ENCODE results near the gene INTS3.

INTS3 gene, protein sequence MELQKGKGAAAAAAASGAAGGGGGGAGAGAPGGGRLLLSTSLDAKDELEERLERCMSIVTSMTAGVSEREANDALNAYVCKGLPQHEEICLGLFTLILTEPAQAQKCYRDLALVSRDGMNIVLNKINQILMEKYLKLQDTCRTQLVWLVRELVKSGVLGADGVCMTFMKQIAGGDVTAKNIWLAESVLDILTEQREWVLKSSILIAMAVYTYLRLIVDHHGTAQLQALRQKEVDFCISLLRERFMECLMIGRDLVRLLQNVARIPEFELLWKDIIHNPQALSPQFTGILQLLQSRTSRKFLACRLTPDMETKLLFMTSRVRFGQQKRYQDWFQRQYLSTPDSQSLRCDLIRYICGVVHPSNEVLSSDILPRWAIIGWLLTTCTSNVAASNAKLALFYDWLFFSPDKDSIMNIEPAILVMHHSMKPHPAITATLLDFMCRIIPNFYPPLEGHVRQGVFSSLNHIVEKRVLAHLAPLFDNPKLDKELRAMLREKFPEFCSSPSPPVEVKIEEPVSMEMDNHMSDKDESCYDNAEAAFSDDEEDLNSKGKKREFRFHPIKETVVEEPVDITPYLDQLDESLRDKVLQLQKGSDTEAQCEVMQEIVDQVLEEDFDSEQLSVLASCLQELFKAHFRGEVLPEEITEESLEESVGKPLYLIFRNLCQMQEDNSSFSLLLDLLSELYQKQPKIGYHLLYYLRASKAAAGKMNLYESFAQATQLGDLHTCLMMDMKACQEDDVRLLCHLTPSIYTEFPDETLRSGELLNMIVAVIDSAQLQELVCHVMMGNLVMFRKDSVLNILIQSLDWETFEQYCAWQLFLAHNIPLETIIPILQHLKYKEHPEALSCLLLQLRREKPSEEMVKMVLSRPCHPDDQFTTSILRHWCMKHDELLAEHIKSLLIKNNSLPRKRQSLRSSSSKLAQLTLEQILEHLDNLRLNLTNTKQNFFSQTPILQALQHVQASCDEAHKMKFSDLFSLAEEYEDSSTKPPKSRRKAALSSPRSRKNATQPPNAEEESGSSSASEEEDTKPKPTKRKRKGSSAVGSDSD
- total RNA-seq: 65.0 to 86.7 (median 76.8) reads per million in 3 donors

DNA sequence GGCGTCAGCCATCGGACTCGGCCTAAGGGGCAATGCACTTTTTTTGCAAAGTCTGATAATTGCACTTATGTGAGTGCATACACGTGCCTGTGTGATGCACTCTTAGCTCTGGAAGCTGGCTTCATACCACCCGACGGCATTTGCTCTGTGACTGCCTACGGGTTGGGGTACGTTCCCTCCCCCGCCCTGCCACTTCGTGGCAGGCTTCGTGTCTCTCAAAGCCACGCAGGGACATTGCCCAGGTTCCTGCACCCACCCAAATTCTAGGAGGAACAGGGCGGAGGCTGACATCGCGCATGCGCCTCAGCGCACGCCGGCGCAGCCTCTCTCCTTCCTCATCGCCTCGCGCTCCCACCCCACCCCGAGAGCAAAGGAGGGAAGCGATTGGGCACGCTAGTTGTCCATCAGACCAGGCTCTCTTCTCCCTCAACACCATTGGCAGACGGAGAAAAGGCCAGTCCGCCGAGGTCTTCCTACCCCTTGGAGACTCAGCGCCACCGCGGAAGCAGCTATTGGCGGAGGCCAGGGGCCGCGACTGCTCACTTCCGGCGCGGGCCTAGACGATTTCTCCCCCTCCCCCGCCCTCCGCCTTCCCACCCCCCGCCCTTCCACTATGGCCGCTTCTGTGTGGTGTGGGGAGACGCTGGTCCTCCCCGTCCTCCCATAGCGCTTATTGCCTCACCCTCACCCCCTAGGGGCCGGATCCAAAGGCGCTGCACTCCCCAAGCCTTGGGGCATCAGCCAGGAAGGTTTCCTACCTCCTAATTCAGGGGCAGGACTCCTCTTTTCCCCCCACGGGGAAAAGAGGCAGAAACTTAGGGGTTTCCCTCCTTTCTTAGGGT lies at the start of gene INTS3:
Gene INTS3, plus strand, starts transcription at position 588 of the 842 bp plus-strand sequence. CDS start 585 bp downstream, outside the sequence.
- Histone ChIP-seq H3K4me1 (ENCODE audit: control insufficient read depth, insufficient read depth, low read length, poor library complexity, severe bottlenecking) (peaks cover 10% of the 10 kb centered on the region), H3K4me3 (ENCODE audit: insufficient read depth, low read depth, low read length, poor library complexity, severe bottlenecking) (peak within 1 kb of the TSS; percentile 80), H3K36me3 (ENCODE audit: control insufficient read depth, insufficient read depth, low read length) (no peaks in the 10 kb centered on the region), H3K9me3 (ENCODE audit: control insufficient read depth, low read length) (no peaks in the 10 kb centered on the region), H3K27me3 (replicated peaks; ENCODE audit: control insufficient read depth, insufficient read depth, low read length, poor library complexity, severe bottlenecking) (no peaks in the 10 kb centered on the region), H3K27ac (ENCODE audit: insufficient read depth, low read length, poor library complexity, severe bottlenecking) (peak within 1 kb of the TSS; percentile 92)
- DNase-seq: peak; percentile 98 to 100 (median 100)

DNA sequence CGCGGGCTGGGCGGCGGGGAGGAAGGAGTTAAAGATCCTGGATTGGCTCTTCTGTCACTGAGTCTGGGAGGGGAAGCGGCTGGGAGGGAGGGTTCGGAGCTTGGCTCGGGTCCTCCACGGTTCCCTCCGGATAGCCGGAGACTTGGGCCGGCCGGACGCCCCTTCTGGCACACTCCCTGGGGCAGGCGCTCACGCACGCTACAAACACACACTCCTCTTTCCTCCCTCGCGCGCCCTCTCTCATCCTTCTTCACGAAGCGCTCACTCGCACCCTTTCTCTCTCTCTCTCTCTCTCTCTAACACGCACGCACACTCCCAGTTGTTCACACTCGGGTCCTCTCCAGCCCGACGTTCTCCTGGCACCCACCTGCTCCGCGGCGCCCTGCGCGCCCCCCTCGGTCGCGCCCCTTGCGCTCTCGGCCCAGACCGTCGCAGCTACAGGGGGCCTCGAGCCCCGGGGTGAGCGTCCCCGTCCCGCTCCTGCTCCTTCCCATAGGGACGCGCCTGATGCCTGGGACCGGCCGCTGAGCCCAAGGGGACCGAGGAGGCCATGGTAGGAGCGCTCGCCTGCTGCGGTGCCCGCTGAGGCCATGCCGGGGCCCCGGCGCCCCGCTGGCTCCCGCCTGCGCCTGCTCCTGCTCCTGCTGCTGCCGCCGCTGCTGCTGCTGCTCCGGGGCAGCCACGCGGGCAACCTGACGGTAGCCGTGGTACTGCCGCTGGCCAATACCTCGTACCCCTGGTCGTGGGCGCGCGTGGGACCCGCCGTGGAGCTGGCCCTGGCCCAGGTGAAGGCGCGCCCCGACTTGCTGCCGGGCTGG lies 49.1 kb upstream of the INTS3 start, which contains the start of gene NPR1:
Gene NPR1, plus strand, starts transcription at position 170 of the 818 bp plus-strand sequence. Its CDS starts 421 bp downstream, at position 591.
- no peak within 1 kb of the TSS for H3K27ac ChIP-seq (ENCODE audit: insufficient read depth, low read length, poor library complexity, severe bottlenecking)
- H3K4me3 ChIP-seq (ENCODE audit: insufficient read depth, low read depth, low read length, poor library complexity, severe bottlenecking): peak within 1 kb of the TSS; percentile 56
- H3K4me1 ChIP-seq (ENCODE audit: control insufficient read depth, insufficient read depth, low read length, poor library complexity, severe bottlenecking): peaks cover 28% of the 10 kb centered on the region
- peaks cover 32% of the 10 kb centered on the region for H3K27me3 ChIP-seq (replicated peaks; ENCODE audit: control insufficient read depth, insufficient read depth, low read length, poor library complexity, severe bottlenecking)
- no peaks in the 10 kb centered on the region for H3K9me3 ChIP-seq (ENCODE audit: control insufficient read depth, low read length)
- H3K36me3 ChIP-seq (ENCODE audit: control insufficient read depth, insufficient read depth, low read length): no peaks in the 10 kb centered on the region
- DNase-seq: no peak

DNA sequence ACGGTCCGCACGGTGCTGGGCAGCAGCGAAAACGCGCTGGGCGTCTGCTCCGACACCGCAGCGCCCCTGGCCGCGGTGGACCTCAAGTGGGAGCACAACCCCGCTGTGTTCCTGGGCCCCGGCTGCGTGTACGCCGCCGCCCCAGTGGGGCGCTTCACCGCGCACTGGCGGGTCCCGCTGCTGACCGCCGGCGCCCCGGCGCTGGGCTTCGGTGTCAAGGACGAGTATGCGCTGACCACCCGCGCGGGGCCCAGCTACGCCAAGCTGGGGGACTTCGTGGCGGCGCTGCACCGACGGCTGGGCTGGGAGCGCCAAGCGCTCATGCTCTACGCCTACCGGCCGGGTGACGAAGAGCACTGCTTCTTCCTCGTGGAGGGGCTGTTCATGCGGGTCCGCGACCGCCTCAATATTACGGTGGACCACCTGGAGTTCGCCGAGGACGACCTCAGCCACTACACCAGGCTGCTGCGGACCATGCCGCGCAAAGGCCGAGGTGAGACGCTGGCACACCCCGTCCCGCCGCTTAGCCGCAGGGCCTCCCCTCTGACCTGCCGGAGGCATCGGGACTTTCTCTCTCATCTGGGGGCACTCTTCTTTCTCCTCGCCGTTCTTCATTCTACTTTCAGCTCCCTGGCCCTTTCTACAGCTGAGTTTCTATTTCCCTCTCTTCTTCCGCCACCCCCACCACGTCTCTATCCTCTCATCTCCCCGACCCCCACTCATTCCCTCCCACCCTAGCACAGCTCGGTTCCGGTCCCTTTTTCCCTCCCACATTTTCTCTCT lies 48.3 kb upstream of the INTS3 start:
- peak overlapping the region; percentile 56 for H3K4me3 ChIP-seq (ENCODE audit: insufficient read depth, low read depth, low read length, poor library complexity, severe bottlenecking)
- no peak overlapping the region for H3K27ac ChIP-seq (ENCODE audit: insufficient read depth, low read length, poor library complexity, severe bottlenecking)
- H3K4me1 ChIP-seq (ENCODE audit: control insufficient read depth, insufficient read depth, low read length, poor library complexity, severe bottlenecking): peaks cover 28% of the 10 kb centered on the region
- DNase-seq: no peak
- peaks cover 32% of the 10 kb centered on the region for H3K27me3 ChIP-seq (replicated peaks; ENCODE audit: control insufficient read depth, insufficient read depth, low read length, poor library complexity, severe bottlenecking)
- no peaks in the 10 kb centered on the region for H3K36me3 ChIP-seq (ENCODE audit: control insufficient read depth, insufficient read depth, low read length)
- H3K9me3 ChIP-seq (ENCODE audit: control insufficient read depth, low read length): no peaks in the 10 kb centered on the region

DNA sequence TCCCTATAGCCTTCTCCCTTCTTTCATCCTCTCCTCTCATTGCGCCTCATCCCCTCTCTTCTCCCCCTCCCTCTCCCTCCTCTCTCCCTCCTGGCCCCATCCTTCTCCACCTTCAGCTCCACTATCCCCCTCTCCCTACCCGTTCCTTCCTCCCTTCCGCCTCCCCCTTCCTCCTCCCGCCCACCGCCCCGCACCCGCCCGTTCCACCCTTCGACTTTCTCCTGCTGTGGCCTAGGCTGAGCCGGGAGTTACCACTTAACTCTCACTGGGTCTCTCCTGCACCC lies 47.8 kb upstream of the INTS3 start:
- no peak for DNase-seq
- H3K4me3 ChIP-seq (ENCODE audit: insufficient read depth, low read depth, low read length, poor library complexity, severe bottlenecking): peak overlapping the region; percentile 56
- no peaks in the 10 kb centered on the region for H3K9me3 ChIP-seq (ENCODE audit: control insufficient read depth, low read length)
- peaks cover 32% of the 10 kb centered on the region for H3K27me3 ChIP-seq (replicated peaks; ENCODE audit: control insufficient read depth, insufficient read depth, low read length, poor library complexity, severe bottlenecking)
- no peak overlapping the region for H3K27ac ChIP-seq (ENCODE audit: insufficient read depth, low read length, poor library complexity, severe bottlenecking)
- H3K4me1 ChIP-seq (ENCODE audit: control insufficient read depth, insufficient read depth, low read length, poor library complexity, severe bottlenecking): peaks cover 28% of the 10 kb centered on the region
- H3K36me3 ChIP-seq (ENCODE audit: control insufficient read depth, insufficient read depth, low read length): no peaks in the 10 kb centered on the region

DNA sequence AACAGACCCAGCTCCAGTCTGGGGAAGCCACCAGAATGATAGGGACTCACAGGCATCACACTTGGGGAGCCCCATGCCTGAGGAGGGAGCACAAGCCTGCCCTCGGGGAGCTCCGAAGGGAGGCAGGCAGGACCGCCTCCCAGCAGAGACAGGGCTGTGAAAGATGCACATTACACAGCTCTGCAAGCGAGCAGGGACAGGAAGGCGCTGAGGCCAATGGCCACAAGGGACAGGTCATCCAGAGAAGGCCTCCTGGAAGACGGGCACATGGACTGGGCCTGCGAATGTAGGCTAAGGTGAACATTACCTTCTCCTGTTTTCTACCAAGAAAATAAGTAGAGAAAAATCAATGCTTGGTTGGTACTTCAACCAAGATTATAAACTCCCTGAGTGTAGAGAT lies 45.1 kb upstream of the INTS3 start:
- Histone ChIP-seq H3K9me3 (ENCODE audit: control insufficient read depth, low read length) (no peaks in the 10 kb centered on the region), H3K27me3 (replicated peaks; ENCODE audit: control insufficient read depth, insufficient read depth, low read length, poor library complexity, severe bottlenecking) (peaks cover 24% of the 10 kb centered on the region), H3K4me1 (ENCODE audit: control insufficient read depth, insufficient read depth, low read length, poor library complexity, severe bottlenecking) (peaks cover 23% of the 10 kb centered on the region), H3K36me3 (ENCODE audit: control insufficient read depth, insufficient read depth, low read length) (no peaks in the 10 kb centered on the region), H3K27ac (ENCODE audit: insufficient read depth, low read length, poor library complexity, severe bottlenecking) (no peak overlapping the region), H3K4me3 (ENCODE audit: insufficient read depth, low read depth, low read length, poor library complexity, severe bottlenecking) (no peak overlapping the region)
- DNase-seq: no peak

DNA sequence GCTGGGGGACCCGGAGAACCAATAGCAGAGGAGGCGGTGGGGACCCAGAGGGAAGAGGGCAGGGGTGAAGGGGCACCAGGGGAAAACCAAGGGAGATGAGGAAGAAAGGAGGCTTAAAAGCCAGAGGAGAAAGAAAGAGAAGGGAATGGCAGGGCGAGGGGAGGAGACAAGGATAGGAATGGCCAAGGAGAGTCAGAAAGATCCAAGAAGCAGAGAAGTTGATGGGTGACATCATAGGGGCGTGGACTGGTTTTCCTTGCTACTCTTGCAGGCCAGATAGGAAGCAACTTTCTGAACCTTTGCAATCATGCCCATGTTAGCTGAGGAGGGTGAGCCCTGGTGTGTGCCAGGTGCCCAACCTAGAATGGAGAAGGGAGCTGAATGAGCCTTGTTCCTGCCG lies 44.0 kb upstream of the INTS3 start:
- no peaks in the 10 kb centered on the region for H3K9me3 ChIP-seq (ENCODE audit: control insufficient read depth, low read length)

DNA sequence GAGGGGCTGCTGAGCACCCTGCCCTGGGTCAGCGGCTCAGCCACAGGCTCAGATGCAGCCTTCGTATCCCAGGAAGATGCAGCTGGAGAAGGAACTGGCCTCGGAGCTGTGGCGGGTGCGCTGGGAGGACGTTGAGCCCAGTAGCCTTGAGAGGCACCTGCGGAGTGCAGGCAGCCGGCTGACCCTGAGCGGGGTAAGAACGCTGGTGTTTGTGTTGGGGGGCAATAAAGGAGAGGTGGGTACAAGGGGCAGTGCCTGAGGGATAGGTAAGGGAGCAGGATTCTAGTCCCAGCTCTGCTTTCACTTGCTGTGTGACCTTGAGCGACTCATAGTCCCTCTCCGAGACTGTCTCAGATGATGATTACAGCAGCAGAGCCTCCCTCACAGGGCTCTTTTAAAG lies 43.0 kb upstream of the INTS3 start:
- no peaks in the 10 kb centered on the region for H3K9me3 ChIP-seq (ENCODE audit: control insufficient read depth, low read length)
- no peak overlapping the region for H3K27ac ChIP-seq (ENCODE audit: insufficient read depth, low read length, poor library complexity, severe bottlenecking)
- H3K4me1 ChIP-seq (ENCODE audit: control insufficient read depth, insufficient read depth, low read length, poor library complexity, severe bottlenecking): peaks cover 3% of the 10 kb centered on the region
- no peaks in the 10 kb centered on the region for H3K36me3 ChIP-seq (ENCODE audit: control insufficient read depth, insufficient read depth, low read length)
- no peak overlapping the region for H3K4me3 ChIP-seq (ENCODE audit: insufficient read depth, low read depth, low read length, poor library complexity, severe bottlenecking)
- no peak for DNase-seq
- peaks cover 5% of the 10 kb centered on the region for H3K27me3 ChIP-seq (replicated peaks; ENCODE audit: control insufficient read depth, insufficient read depth, low read length, poor library complexity, severe bottlenecking)

More for the DNA sequence above, 44.0 kb upstream of the INTS3 start:
- H3K36me3 ChIP-seq (ENCODE audit: control insufficient read depth, insufficient read depth, low read length): no peaks in the 10 kb centered on the region
- no peak for DNase-seq
- H3K4me1 ChIP-seq (ENCODE audit: control insufficient read depth, insufficient read depth, low read length, poor library complexity, severe bottlenecking): peaks cover 12% of the 10 kb centered on the region
- H3K27ac ChIP-seq (ENCODE audit: insufficient read depth, low read length, poor library complexity, severe bottlenecking): no peak overlapping the region
- H3K4me3 ChIP-seq (ENCODE audit: insufficient read depth, low read depth, low read length, poor library complexity, severe bottlenecking): no peak overlapping the region
- H3K27me3 ChIP-seq (replicated peaks; ENCODE audit: control insufficient read depth, insufficient read depth, low read length, poor library complexity, severe bottlenecking): peaks cover 15% of the 10 kb centered on the region

DNA sequence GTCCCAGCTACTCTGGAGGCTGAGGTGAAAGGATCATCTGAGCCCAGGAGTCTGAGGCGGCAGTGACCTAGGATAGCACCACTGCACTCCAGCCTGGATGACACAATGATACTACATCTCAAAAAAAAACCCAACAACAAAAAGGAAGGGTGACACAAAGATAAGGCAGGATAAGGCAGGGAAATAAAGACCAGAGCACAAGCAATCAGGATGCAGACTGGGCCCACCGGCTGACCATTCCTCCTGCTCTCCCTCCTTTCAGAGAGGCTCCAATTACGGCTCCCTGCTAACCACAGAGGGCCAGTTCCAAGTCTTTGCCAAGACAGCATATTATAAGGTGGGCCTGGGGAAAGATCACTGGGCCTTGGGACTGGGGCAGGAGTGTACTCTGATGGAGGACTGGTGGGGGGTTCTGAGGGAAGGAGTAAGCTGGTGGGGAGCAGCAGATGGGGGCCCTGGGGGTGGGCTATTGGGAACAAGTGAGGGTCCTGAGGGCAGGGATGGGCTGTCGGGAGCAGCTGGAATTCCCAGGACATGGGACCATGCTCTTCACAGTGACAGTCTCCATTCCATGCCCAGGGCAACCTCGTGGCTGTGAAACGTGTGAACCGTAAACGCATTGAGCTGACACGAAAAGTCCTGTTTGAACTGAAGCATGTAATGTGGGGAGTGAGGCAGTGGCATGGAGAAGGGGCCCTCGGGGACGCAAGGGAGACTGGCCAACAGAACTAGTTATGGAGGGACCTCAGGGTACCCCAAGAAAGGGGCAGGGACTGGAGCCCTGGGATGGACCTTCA lies 42.1 kb upstream of the INTS3 start:
- H3K27ac ChIP-seq (ENCODE audit: insufficient read depth, low read length, poor library complexity, severe bottlenecking): no peak overlapping the region
- no peaks in the 10 kb centered on the region for H3K4me1 ChIP-seq (ENCODE audit: control insufficient read depth, insufficient read depth, low read length, poor library complexity, severe bottlenecking)

More for the DNA sequence above, 42.1 kb upstream of the INTS3 start:
- H3K36me3 ChIP-seq (ENCODE audit: control insufficient read depth, insufficient read depth, low read length): no peaks in the 10 kb centered on the region
- no peak overlapping the region for H3K4me3 ChIP-seq (ENCODE audit: insufficient read depth, low read depth, low read length, poor library complexity, severe bottlenecking)
- H3K9me3 ChIP-seq (ENCODE audit: control insufficient read depth, low read length): no peaks in the 10 kb centered on the region
- no peak for DNase-seq
- H3K27me3 ChIP-seq (replicated peaks; ENCODE audit: control insufficient read depth, insufficient read depth, low read length, poor library complexity, severe bottlenecking): no peaks in the 10 kb centered on the region
